Ovary (tissue), 3 donors: Measurements from ENCODE around the gene MKRN2.

Experiments used
- CTCF ChIP-seq, 3 donors: fragments of 450-650 bp in 2 of 3; fragments of 200-600 bp in 1 of 3; IDR thresholded peaks; one replicate each; pipeline versions ENCODE4 v1.5.1 to v1.8.0; 2016 to 2022; ENCODE audit warnings: antibody characterized with exemption in 3 of 3, mild to moderate bottlenecking in 1 of 3
- POLR2A ChIP-seq: fragments of 450-650 bp; IDR thresholded peaks from one replicate; pipeline ENCODE4 v1.6.1; 2017; ENCODE audit warnings: antibody characterized with exemption, mild to moderate bottlenecking, moderate library complexity
- donor health status: DM: no; HTN: no; CAD: no.

DNA sequence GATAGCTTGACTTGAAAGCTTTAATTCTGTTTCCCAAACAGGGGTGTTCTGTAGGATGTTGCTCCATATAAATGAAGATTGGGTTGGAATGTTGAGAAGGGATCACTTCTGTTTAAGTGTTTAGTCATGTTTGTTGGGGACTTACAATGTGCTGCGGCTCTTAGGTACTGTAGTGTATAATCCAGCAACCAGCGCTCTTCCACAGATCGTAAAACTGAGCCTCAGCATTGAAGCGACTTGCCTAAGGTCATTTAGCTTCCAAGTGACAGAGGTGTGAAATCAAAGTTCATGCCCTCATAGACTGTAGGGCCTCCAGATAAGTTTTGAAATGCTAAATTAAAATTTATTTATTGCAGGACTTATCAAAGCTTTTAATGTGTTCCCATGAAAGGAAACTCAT, 1.8 kb downstream of the MKRN2 start:
- TF ChIP-seq CTCF (IDR thresholded peaks at IDR 0.05) (no peak), POLR2A (no peak)
